ENCODE results near the gene HSPD1. TPM values are rescaled to one million over a fixed set of nuclear protein-coding genes. Genes with fewer than 3 reads are reported as not detected.

HSPD1 gene
- total RNA-seq, 1 experiment from 2014 or later, result 995 TPM

DNA sequence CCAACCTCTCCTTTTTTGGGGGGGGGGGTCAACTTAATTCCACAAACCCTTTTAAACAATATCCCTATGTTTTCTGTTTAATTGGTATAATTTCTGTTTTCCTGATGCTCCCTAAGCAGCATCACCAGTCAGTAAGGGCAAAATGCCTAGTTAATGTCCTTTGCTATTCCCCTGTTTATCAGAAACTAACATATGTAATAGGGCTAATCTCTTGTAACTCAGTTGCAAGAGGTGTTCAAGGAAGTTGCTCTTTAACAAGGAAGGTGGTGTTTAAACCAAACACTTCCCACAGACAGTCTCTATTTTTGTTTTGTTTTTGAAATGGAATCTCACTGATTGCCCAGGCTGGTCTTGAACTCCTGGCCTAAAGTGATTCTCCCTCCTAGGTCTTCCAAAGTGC lies 52.8 kb downstream of the HSPD1 start (continued):
- TF ChIP-seq CBFB (CRISPR knock-in tag; IDR thresholded peaks at IDR 0.05; ENCODE audit: low read depth), result no peak
- TF ChIP-seq, protein P1, sequence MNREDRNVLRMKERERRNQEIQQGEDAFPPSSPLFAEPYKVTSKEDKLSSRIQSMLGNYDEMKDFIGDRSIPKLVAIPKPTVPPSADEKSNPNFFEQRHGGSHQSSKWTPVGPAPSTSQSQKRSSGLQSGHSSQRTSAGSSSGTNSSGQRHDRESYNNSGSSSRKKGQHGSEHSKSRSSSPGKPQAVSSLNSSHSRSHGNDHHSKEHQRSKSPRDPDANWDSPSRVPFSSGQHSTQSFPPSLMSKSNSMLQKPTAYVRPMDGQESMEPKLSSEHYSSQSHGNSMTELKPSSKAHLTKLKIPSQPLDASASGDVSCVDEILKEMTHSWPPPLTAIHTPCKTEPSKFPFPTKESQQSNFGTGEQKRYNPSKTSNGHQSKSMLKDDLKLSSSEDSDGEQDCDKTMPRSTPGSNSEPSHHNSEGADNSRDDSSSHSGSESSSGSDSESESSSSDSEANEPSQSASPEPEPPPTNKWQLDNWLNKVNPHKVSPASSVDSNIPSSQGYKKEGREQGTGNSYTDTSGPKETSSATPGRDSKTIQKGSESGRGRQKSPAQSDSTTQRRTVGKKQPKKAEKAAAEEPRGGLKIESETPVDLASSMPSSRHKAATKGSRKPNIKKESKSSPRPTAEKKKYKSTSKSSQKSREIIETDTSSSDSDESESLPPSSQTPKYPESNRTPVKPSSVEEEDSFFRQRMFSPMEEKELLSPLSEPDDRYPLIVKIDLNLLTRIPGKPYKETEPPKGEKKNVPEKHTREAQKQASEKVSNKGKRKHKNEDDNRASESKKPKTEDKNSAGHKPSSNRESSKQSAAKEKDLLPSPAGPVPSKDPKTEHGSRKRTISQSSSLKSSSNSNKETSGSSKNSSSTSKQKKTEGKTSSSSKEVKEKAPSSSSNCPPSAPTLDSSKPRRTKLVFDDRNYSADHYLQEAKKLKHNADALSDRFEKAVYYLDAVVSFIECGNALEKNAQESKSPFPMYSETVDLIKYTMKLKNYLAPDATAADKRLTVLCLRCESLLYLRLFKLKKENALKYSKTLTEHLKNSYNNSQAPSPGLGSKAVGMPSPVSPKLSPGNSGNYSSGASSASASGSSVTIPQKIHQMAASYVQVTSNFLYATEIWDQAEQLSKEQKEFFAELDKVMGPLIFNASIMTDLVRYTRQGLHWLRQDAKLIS (CRISPR knock-in tag; IDR thresholded peaks at IDR 0.05; ENCODE audit: borderline replicate concordance), result no peak
- TF ChIP-seq ZNF423 (CRISPR knock-in tag; IDR thresholded peaks at IDR 0.05), result no peak
- TF ChIP-seq, protein P2, sequence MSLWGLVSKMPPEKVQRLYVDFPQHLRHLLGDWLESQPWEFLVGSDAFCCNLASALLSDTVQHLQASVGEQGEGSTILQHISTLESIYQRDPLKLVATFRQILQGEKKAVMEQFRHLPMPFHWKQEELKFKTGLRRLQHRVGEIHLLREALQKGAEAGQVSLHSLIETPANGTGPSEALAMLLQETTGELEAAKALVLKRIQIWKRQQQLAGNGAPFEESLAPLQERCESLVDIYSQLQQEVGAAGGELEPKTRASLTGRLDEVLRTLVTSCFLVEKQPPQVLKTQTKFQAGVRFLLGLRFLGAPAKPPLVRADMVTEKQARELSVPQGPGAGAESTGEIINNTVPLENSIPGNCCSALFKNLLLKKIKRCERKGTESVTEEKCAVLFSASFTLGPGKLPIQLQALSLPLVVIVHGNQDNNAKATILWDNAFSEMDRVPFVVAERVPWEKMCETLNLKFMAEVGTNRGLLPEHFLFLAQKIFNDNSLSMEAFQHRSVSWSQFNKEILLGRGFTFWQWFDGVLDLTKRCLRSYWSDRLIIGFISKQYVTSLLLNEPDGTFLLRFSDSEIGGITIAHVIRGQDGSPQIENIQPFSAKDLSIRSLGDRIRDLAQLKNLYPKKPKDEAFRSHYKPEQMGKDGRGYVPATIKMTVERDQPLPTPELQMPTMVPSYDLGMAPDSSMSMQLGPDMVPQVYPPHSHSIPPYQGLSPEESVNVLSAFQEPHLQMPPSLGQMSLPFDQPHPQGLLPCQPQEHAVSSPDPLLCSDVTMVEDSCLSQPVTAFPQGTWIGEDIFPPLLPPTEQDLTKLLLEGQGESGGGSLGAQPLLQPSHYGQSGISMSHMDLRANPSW (CRISPR knock-in tag; conservative IDR thresholded peaks at IDR 0.05; ENCODE audit: low read depth), result no peak
- no peak for TF ChIP-seq MYBL2 (CRISPR knock-in tag; IDR thresholded peaks at IDR 0.05)
- no peak for TF ChIP-seq GTF2I (CRISPR knock-in tag; conservative IDR thresholded peaks at IDR 0.05)

DNA sequence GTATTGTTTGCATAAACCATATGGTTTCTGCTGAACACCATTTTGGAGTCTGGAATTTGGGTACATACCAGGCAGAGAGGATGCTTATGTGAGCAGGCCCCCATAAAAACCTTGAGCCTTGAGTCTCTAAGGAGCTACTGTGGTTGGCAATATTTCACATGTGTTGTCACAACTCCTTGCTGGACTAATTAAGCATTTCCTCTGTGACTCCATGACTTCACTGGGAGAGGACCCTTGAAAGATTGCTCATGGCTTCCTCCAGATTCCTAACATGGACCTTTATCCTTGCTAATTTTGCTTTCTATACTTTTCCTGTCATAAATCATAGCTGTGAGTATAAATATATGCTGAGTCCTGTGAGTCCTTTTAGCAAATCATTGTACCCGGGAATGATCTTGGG lies 53.9 kb downstream of the HSPD1 start:
- no peak overlapping the region for H3K27ac Mint-ChIP-seq
- H3K36me3 Mint-ChIP-seq, result no peaks in the 10 kb centered on the region
- DNase-seq (ENCODE audit: low spot score) (no peak), ATAC-seq (no peak)
- CTCF ChIA-PET, result no interaction called here
- H3K4me1 Mint-ChIP-seq, result no peaks in the 10 kb centered on the region
- H3K4me3 Mint-ChIP-seq, result no peak overlapping the region
- no peaks in the 10 kb centered on the region for H3K27me3 Mint-ChIP-seq (ENCODE audit: low read depth)
- no peaks in the 10 kb centered on the region; the same call in 1 of the 2 replicates for H3K9me3 Mint-ChIP-seq
- POLR2A ChIA-PET, result no interaction called here
- TF ChIP-seq ZNF671 (CRISPR knock-in tag; IDR thresholded peaks at IDR 0.05) (no peak), ZBTB21 (CRISPR knock-in tag; IDR thresholded peaks at IDR 0.05; ENCODE audit: borderline replicate concordance) (no peak), TP53 (CRISPR knock-in tag; IDR thresholded peaks at IDR 0.05) (no peak), KAT7 (CRISPR knock-in tag; IDR thresholded peaks at IDR 0.05; ENCODE audit: borderline replicate concordance) (no peak), ZNF138 (CRISPR knock-in tag; conservative IDR thresholded peaks at IDR 0.05) (no peak), FOXK1 (CRISPR knock-in tag; IDR thresholded peaks at IDR 0.05) (no peak), ATF1 (CRISPR knock-in tag; IDR thresholded peaks at IDR 0.05) (no peak)
- TF ChIP-seq, protein P3, sequence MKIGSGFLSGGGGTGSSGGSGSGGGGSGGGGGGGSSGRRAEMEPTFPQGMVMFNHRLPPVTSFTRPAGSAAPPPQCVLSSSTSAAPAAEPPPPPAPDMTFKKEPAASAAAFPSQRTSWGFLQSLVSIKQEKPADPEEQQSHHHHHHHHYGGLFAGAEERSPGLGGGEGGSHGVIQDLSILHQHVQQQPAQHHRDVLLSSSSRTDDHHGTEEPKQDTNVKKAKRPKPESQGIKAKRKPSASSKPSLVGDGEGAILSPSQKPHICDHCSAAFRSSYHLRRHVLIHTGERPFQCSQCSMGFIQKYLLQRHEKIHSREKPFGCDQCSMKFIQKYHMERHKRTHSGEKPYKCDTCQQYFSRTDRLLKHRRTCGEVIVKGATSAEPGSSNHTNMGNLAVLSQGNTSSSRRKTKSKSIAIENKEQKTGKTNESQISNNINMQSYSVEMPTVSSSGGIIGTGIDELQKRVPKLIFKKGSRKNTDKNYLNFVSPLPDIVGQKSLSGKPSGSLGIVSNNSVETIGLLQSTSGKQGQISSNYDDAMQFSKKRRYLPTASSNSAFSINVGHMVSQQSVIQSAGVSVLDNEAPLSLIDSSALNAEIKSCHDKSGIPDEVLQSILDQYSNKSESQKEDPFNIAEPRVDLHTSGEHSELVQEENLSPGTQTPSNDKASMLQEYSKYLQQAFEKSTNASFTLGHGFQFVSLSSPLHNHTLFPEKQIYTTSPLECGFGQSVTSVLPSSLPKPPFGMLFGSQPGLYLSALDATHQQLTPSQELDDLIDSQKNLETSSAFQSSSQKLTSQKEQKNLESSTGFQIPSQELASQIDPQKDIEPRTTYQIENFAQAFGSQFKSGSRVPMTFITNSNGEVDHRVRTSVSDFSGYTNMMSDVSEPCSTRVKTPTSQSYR (CRISPR knock-in tag; IDR thresholded peaks at IDR 0.05), result no peak
- TF ChIP-seq, protein P1 (CRISPR knock-in tag; IDR thresholded peaks at IDR 0.05; ENCODE audit: borderline replicate concordance), result no peak
- TF ChIP-seq, protein P4, sequence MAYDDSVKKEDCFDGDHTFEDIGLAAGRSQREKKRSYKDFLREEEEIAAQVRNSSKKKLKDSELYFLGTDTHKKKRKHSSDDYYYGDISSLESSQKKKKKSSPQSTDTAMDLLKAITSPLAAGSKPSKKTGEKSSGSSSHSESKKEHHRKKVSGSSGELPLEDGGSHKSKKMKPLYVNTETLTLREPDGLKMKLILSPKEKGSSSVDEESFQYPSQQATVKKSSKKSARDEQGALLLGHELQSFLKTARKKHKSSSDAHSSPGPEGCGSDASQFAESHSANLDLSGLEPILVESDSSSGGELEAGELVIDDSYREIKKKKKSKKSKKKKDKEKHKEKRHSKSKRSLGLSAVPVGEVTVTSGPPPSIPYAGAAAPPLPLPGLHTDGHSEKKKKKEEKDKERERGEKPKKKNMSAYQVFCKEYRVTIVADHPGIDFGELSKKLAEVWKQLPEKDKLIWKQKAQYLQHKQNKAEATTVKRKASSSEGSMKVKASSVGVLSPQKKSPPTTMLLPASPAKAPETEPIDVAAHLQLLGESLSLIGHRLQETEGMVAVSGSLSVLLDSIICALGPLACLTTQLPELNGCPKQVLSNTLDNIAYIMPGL (CRISPR knock-in tag; IDR thresholded peaks at IDR 0.05), result no peak
- TF ChIP-seq, protein P5, sequence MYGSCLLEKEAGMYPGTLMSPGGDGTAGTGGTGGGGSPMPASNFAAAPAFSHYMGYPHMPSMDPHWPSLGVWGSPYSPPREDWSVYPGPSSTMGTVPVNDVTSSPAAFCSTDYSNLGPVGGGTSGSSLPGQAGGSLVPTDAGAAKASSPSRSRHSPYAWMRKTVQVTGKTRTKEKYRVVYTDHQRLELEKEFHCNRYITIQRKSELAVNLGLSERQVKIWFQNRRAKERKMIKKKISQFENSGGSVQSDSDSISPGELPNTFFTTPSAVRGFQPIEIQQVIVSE (CRISPR knock-in tag; IDR thresholded peaks at IDR 0.05; ENCODE audit: borderline replicate concordance), result no peak
- TF ChIP-seq, protein P6, sequence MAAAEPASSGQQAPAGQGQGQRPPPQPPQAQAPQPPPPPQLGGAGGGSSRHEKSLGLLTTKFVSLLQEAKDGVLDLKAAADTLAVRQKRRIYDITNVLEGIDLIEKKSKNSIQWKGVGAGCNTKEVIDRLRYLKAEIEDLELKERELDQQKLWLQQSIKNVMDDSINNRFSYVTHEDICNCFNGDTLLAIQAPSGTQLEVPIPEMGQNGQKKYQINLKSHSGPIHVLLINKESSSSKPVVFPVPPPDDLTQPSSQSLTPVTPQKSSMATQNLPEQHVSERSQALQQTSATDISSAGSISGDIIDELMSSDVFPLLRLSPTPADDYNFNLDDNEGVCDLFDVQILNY (CRISPR knock-in tag; IDR thresholded peaks at IDR 0.05), result no peak
- TF ChIP-seq, protein P7, sequence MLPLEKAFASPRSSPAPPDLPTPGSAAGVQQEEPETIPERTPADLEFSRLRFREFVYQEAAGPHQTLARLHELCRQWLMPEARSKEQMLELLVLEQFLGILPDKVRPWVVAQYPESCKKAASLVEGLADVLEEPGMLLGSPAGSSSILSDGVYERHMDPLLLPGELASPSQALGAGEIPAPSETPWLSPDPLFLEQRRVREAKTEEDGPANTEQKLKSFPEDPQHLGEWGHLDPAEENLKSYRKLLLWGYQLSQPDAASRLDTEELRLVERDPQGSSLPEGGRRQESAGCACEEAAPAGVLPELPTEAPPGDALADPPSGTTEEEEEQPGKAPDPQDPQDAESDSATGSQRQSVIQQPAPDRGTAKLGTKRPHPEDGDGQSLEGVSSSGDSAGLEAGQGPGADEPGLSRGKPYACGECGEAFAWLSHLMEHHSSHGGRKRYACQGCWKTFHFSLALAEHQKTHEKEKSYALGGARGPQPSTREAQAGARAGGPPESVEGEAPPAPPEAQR (CRISPR knock-in tag; IDR thresholded peaks at IDR 0.05), result no peak
